A549 (cell line): Measurements from ENCODE around the gene PTCH2.

Source experiments
- CTCF ChIP-seq: fragments of >200 bp; sonication (Bioruptor Twin); formaldehyde crosslinking; IDR thresholded peaks from 3 replicates; pipeline ENCODE4 v1.5.1; 2016
- FOSL2 ChIP-seq, 2 experiments: fragments of 450-650 bp in 1 of 2; fragments of >200 bp in 1 of 2; sonication (Bioruptor Twin) in 1 of 2; formaldehyde crosslinking; IDR thresholded peaks; 2 replicates each; pipeline versions ENCODE4 v1.5.0 to v1.6.1; 2016 to 2020; ENCODE audit warnings: mild to moderate bottlenecking in 1 of 2, moderate library complexity in 1 of 2
- HOXA7 ChIP-seq: fragments of 250-450 bp; sonication (Bioruptor Pico); IDR thresholded peaks from 2 replicates; pipeline ENCODE4 v1.5.0; 2020; ENCODE audit warnings: mild to moderate bottlenecking, moderate library complexity
- MAZ ChIP-seq: fragments of 150-350 bp; IDR thresholded peaks from 2 replicates; pipeline ENCODE4 v1.6.1; 2014; ENCODE audit warnings: antibody characterized with exemption, low read depth, low read length, borderline replicate concordance
- MYC ChIP-seq: IDR thresholded peaks from 2 replicates; pipeline ENCODE4 v1.6.1; 2012; ENCODE audit warnings: mild to moderate bottlenecking, inconsistent platforms, low read length, improper control_type of control experiment, borderline replicate concordance
- PBX3 ChIP-seq: IDR thresholded peaks from 2 replicates; pipeline ENCODE4 v1.6.1; 2012
- POLR2A ChIP-seq: IDR thresholded peaks from 2 replicates; pipeline ENCODE4 v1.6.1; 2012; ENCODE audit warnings: mild to moderate bottlenecking, low read length
- RAD21 ChIP-seq, 2 experiments: fragments of >200 bp in 1 of 2; sonication (Bioruptor Twin) in 1 of 2; formaldehyde crosslinking in 1 of 2; IDR thresholded peaks in 1 of 2; conservative IDR thresholded peaks in 1 of 2; 2 replicates in 1 of 2; 3 replicates in 1 of 2; pipeline ENCODE4 v1.6.1; 2012 to 2018; ENCODE audit warnings: inconsistent platforms in 1 of 2
- RCOR1 ChIP-seq: fragments of 150-350 bp; IDR thresholded peaks from 2 replicates; pipeline ENCODE4 v1.6.1; 2014; ENCODE audit warnings: antibody characterized with exemption, low read length, low read depth
- SREBF2 ChIP-seq: fragments of 450-650 bp; IDR thresholded peaks from 2 replicates; pipeline ENCODE4 v1.6.1; 2014; ENCODE audit warnings: mild to moderate bottlenecking, moderate library complexity

GRCh38 chr1:44798481-44799365 is 44.3 kb downstream of the PTCH2 start:
- TF ChIP-seq POLR2A (no peak), CTCF (no peak), RAD21 (conservative IDR thresholded peaks at IDR 0.05 in 1 of 2, IDR thresholded peaks at IDR 0.05 in 1 of 2) (no peak), MAZ (no peak), SREBF2 (no peak), MYC (no peak), HOXA7 (CRISPR knock-in tag) (no peak), RCOR1 (no peak), FOSL2 (IDR thresholded peaks at IDR 0.05) (no peak), FOSL2 (CRISPR knock-in tag; IDR thresholded peaks at IDR 0.05) (no peak), PBX3 (no peak)
